DMS114 treated with DMSO at 0.1 percent for 48 hours (cell line): ENCODE data around the gene MGAT4C.

Experiments used
- DNase-seq: peaks from one replicate; lab custom pipeline; 2025; ENCODE audit not compliant: unreplicated experiment; lab: John Stamatoyannopoulos, UW

MGAT4C gene

DNA sequence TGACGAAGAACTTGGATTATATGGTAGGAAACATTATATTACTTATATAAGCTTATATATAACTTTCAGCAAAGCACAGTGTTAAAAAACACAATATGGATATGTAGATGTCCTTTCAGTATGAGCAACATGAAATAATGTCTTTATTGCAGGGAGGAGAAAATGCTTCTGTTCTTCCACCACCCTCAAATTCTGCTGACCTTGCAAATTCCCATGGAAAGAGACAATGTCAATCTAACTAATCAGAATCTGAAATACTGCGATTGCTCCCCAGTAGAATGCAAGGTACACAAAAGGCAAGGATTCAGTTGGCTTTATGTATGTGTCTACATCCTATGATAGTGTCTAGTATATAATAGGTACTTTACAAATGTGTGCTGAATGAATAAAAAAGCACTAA is 26.4 kb downstream of the MGAT4C start:
- DNase-seq, result no peak

DNA sequence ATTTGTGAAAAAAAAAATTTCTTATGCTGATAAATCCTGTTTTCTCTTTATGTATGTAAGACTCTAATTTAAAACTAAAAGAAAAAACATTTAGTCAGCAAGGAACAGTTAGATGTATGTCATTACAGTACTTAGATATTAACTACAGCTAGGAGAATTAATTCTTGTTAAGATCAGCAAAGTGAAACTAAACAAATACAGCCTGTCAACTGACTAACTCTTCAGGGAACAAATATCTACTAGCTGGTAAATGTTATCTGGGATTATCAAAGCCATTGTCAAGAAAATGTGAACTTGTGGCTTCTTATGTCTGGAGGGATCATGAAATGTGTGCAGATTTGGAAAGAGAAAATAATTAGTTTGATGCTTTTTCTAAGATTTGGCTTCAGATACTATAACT is 27.5 kb downstream of the MGAT4C start:
- DNase-seq, result no peak

DNA sequence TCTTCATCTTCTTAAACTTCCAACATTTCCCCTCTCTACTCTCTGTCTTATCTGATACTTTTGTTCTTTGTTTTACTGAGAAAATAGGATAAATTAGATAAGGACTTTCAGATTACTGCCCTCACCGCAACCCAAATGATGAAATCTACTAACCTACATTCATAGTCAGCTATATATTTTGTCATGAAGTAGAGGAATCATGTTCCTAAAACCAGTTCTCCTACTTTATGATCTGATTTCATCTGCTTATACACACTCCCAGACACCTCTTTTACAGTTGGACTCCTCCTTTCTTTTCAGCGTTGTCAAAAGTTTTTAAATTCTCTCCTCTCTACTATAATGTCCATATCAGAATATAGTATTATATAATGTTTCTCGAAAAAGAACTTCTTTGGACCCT is 29.7 kb downstream of the MGAT4C start:
- no peak for DNase-seq

DNA sequence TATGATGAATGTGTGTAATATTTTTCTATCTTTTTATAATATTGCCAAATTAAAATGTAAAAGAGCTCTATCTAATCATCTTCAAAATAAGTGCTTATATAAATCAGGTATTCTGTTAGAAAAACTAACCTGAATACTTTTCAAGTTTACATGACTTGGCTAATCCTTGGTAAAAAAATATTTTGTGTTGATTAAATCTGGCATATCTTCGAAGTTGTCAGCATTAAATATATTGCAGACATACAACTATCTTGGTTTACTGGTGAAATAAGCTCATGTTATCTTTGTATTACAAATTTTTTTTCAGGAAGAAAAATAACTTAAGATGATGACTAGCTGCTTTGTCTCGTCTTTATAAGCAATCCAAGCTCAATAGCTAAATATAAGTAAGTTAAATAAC is 39.6 kb downstream of the MGAT4C start:
- no peak for DNase-seq

DNA sequence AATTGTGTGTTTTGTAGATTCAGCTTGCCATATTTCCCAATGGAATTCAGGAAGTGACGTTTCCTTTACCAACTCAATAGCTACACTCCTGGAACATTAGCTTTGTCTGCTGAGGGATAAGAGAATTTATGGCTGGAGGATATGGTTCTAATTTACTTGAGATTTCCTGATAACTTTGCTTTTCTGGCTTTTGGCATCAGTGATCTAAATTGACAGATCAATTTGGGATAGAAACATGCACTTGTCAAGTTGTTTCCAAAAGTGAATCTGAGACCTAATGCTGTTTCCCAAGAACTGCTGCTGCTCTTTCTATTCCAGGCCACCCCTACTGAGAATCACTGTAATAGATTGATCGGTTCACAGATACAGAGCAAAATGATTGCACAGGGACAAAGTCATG is 43.2 kb downstream of the MGAT4C start:
- no peak for DNase-seq

DNA sequence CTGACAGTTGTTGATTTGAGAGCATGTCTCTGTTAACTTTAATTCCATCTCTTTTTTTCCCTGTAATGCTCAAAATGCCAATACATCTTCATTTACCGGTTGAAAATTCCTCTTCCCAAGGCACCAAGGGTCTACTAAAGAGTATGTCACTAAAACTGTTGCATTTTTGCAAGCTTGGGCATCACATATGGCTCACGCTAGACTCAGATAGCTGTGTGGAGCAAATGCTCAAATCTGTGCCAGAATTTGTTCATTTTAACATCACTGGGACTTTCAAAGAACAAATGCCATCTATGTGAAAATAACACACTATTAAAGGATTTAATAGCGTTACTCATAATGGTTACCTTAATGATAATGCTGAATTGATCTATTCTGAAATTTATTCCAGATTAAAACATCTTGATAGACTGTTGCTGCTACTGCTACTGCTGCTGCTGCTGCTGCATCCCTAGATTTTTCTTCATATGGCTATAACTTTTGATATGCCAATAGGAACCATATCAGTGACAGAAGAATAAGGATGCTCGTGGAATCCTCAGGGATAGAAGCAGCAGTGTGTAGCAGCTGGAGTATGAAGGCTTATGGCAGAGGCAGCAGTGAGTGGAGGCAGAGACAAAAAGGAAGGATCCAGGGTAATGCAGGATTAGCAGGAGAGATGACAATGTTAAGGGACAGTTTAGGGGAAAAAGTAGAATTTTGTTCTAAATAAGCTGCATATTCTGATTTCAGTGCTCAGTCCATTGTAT is 57.3 kb downstream of the MGAT4C start:
- DNase-seq, result no peak

DNA sequence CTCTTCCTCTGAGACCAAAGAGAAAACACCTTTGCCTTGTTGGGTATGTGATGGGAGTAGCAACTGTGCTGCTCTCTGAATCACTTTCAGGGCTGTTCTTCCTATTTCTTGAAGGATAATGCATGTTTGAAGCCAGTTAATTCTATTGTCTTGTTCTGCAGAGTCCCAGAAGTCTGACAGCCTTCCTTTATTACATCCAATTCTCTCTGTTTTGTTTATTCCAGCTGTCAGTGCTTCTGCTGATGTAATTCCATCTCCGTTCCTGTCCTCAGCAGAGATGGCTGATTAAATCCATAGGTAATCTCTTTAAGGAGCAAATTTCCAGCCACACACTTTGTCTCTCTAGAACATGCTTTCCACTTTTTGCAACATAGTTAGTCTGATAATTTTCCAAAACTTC is 59.7 kb downstream of the MGAT4C start:
- no peak for DNase-seq

DNA sequence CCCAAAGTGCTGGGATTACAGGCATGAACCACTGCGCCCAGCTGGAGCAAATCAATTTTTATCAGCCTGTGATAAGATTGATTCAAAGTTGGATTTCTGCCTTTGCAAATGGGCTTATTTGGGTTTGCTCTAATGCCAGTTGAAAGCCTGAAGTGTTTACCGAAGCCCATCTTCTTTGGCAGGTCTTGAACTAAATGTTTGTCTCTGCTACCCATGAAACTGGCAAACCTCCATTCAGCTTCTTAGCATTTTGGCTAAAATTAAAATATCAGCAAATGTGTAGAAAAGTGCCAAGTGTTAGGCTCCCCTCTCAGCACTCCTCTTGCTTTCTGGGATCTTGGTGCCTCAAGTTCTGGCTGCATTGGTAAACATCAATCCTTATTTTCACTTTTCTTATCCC is 61.5 kb downstream of the MGAT4C start:
- DNase-seq, result no peak

DNA sequence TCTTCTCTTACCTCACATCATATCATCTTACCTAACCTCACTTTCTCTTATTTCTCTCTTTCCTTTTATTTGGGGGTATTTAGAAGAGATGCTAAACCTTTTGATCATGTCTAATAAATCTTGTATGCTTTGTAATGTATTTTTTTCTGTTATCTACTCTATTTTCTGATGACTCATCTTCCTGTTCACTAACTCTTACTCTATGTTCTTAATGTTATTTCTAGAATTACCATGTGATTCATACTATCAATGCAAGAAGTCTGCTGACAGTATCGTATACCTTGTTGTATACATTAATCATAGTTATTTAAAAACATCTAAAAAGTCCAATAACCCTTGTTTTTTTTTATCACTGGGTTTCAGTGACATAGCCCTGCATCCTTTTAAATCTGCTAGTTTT is 62.3 kb downstream of the MGAT4C start:
- DNase-seq, result no peak

DNA sequence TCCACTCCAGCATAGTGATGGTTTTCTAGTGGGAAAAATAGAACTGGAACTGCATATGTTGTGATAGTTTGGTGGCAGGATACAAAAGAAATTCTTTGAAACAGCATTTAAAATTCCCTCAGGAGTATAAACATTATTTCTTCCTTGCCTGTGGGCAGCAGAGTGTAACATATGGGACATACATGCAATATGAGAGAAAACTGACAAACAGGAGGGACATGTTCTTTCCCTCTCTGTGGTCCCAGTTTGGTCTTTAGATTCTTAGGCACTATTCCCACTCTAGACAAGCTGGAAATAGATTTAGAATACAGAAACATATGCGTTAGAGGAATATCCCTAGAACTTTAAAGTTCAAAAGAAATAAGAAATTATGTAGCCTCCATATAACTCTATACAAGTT is 68.0 kb downstream of the MGAT4C start:
- no peak for DNase-seq

DNA sequence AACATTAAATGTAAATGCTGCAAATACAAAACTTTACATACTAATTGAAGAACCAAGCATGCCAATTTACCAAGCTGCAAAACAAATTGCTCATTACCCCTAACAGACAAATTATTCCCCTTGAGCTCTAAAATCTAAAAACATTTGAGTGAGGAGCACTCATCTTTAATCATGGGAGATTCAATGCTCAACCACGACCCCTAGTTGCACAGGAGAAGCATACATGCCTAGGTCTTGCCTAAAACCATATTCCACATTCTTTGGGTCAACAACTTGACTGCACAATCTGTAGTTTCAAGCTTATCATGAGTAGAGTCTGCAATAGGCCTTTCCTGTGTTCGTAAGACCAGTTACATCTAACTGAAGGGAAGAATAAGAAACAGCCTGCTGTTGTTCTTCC is 69.7 kb downstream of the MGAT4C start:
- DNase-seq, result no peak

DNA sequence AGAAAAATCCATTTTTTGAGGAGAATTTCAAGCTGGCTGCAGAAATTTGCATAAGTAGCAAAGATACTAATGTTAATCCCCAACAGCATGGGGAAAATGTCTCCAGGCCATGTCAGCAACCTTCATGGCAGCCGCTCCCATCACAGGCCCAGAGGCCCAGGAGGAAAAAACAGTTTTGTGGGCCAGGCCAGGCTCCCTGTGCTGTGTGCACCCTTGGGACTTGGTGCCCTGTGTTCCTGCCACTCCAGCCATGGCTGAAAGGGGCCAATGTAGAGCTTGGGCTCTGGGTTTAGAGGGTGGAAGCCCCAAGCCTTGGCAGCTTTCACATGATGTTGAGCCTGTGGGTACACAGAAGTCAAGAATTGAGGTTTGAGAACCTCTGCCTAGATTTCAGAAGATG is 76.3 kb downstream of the MGAT4C start:
- no peak for DNase-seq

DNA sequence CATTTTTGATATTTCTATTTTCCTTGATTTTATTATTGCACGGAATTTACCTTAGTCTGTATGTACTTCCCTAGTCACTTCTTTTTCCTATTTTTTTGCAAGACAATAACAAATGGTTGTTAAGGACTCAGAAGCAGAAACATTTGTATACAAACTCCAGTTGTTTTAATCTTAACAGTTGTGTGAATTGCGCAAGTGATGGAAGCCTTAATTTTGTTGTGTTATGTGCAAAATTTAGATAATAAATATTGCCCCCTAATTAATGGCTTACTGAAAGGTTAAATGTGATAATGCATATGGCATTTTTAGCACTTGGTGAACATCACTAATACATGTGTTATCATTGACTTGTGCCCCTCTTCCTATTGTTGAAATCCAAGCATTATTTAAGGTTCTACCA is 82.0 kb downstream of the MGAT4C start:
- DNase-seq, result no peak

DNA sequence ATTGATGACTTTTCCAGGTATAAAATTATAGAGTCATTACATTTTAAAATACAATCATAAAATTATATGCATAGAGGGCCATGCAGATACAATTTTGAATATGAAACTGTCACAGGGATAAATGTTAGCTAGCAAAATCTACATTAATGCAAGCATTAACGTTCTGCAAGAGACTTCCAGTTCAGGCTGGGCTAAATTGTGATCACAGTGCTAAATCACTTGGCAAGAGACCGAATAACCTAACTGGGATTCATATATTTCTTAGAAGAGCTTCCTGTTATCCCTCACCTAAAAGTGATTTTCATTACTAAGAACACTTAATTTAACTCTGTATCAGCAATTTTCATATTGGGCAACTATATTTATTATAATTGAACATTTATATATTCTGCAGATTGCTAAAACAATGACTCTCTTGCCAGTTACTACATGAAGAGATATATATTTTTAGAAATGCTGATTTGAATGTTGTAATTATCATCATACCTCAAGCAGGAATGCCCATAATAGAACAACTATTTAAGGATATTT is 83.2 kb downstream of the MGAT4C start:
- DNase-seq, result no peak

DNA sequence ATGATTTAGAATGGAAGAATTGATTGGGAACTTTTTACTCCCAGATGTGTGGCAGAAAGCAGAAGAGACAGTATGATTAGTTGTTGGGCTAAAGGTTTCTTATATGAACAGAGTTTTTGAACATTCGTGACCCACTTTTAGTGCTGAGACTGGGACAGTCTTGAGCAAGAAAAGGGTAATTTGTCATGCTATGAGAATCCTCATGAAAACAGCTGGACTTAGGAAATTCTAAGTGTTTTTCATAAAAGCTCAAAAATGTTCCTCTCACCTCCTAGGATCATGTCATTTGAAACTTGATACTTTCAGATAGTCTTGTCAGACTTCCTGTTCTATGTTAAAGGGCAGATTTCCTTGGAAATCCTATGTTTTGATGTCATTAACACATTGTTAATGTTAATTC is 86.1 kb downstream of the MGAT4C start:
- no peak for DNase-seq

DNA sequence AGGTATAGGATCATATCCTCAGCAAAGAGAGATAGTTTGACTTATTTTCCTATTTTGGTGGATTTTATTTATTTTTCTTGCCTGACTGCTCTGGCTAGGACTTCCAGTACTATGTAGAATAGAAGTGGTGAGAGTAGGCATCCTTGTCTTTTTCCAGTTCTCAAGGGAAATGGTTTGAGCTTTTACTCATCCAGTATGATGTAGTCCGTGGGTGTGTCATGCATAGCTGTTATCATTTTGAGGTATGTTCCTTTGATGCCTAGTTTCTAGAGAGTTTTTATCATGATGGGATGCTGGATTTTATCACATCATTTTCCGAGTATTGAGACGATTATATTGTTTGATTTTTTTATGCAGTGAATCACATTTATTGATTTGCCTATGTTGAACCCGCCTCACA is 97.2 kb downstream of the MGAT4C start:
- DNase-seq, result no peak

DNA sequence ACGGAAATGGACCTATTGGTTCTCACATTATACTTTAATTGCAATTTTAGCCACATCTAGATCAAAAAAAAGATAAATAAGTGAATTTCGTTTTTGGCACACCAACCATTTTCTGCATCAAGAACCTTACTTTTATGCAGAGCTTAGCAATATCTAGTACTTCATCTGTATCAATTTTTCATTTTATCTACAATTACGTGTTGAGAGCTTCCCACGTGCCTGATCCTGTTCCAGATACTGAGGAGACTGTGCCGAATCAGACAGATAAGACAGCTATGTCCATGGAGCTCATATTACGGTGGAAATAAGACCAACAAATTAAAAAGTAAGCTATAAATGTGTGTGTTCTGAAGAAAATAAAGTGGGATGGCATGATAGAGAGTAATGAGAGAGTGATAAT is 101.6 kb downstream of the MGAT4C start:
- no peak for DNase-seq

DNA sequence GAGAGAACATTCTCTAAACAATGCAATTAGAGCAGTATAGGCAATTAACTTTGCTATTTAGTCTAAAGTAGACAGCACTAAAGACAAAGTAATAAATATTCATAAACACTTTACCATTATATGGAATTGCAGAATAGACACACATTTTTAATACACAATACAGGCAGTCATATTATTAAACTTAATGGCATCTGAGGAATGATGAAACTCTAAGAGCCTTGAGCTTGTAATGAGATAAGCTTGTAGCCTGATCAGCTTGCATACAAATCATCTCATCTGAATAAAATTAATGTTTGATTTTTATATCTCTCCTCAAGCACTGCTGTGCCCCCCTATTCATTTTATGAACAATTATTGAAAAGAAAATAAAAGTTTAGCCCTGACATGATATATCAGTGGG is 107.6 kb downstream of the MGAT4C start:
- no peak for DNase-seq

DNA sequence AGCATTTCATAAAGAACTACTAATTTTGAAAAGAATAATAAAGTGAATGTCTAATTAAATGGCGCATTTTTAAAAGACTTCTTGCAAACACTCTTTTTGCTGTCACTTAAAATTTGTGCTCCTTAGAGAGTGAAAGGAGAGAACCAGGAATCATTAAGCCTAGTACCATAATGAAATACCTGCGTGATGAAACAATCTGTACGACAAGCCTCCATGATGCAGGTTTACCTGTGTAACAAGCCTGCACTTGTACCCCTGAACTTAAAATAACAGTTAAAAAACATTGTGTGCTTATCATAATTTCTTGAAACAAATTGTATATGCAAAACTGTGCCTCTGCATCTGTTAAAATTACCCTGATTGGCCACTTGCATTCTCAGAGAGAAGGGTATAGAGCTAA is 108.1 kb downstream of the MGAT4C start:
- no peak for DNase-seq

DNA sequence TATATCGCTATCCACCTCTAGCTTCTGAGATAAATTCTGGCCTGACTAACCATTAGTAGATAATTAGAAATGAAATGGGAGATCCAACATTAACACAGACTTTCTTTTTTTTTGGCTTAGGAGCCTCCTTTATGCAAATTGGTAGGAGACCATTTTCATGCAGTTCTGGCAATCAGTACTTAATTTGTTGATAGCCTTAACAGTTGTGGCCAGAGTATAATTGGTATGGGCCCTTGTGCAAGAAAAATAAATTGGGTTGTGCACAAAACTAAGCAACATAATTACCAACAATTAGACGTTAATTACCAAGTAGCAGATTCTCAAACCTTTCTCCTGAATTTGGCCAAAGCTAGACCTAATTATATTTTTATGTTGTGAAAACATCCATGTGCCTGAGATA is 111.0 kb downstream of the MGAT4C start:
- no peak for DNase-seq

DNA sequence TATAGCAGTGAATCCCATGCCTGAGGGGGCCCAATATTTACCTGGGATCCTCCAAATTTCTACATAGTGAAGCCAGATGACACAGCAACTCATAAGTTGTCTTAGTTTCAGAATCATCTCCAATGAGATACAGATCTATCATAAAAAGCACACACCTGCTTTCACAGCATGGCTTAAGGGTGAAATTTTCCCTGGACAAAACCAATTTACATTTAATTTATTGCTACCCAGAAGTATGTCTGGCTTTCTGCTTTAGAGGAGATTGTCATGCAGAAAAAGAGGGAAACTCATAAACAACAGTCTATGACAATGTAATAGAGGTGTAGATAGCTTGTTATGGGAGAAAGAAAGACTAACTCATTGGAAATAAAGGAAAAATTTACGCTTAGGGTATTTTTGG is 113.0 kb downstream of the MGAT4C start:
- no peak for DNase-seq

DNA sequence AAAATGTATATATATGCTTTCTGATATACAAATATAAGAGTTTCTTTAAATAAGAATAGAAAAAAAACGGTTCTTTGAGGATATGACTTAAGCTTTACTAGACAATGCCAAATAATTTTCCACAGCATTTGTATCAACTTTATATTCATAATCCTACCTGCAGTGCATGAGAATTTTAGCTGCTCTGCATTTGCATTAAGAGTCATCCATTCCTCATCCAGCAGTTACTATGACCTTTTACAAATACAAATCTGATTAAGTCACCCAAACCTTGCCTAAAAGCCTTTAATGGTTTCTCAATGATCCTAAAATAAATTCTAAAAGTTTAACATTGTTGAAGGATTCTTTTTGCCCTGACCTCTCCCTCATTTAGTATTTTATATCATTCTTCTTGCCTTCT is 116.5 kb downstream of the MGAT4C start:
- no peak for DNase-seq

DNA sequence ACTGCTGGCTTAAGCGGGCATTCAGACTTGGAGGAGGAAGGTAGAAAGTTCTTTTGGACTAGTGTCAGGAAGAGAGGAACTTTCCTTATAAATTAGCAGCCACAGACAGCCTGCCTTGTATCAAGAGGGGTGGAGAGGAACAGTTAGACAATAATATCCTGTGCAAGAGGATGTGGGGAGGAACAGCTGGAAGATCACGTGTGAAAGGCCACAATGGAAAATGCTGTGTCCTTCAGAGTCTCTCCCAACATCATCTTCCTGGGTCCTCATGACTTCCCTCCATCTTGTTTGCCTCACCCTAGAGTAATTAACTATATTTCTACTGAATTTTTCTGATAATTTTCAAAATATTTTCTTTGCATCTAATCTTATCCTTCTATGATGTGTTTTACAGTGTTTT is 117.4 kb downstream of the MGAT4C start:
- DNase-seq, result no peak
